Neural crest cell (in vitro differentiated cells): ENCODE measurements around the gene RFTN1. TPM values are rescaled to one million over a fixed set of nuclear protein-coding genes. Genes with fewer than 3 reads are reported as not detected.

Experiments
- DNase-seq: peaks from one replicate; pipeline ENCODE4 v3.0.0; 2021; ENCODE audit warnings: low read depth, mixed read lengths, low spot score
- H3K27ac Mint-ChIP-seq: one replicate; pipeline ENCODE4 v1.8.0; 2021; ENCODE audit warnings: mild to moderate bottlenecking, mixed read lengths; ENCODE audit not compliant: unreplicated experiment
- H3K27me3 Mint-ChIP-seq: 2 replicates; pipeline ENCODE4 v1.8.0; 2021; ENCODE audit warnings: low read depth, mild to moderate bottlenecking, mixed read lengths
- H3K36me3 Mint-ChIP-seq: 2 replicates; pipeline ENCODE4 v1.8.0; 2021; ENCODE audit warnings: low read depth, mild to moderate bottlenecking, mixed read lengths
- H3K4me1 Mint-ChIP-seq: 2 replicates; pipeline ENCODE4 v1.8.0; 2021; ENCODE audit warnings: mixed read lengths
- H3K4me3 Mint-ChIP-seq: one replicate; pipeline ENCODE4 v1.8.0; 2021; ENCODE audit warnings: mild to moderate bottlenecking, mixed read lengths
- H3K9me3 Mint-ChIP-seq: 2 replicates; pipeline ENCODE4 v1.8.0; 2021; ENCODE audit warnings: mixed read lengths
- total RNA-seq: library from RNA; stranded (reverse); gene quantifications from 2 replicates; pipeline ENCODE4 v1.2.1, GENCODE V29; 2021
- TF ChIP-seq, protein P1 (sequence below): fragments of 200-600 bp; sonication (generic); conservative IDR thresholded peaks from 2 replicates; pipeline ENCODE4 v1.5.0; 2021; ENCODE audit warnings: antibody characterized with exemption, mild to moderate bottlenecking

Gene RFTN1
- total RNA-seq, 1 donor from 2014 or later = 2.0 TPM

DNA sequence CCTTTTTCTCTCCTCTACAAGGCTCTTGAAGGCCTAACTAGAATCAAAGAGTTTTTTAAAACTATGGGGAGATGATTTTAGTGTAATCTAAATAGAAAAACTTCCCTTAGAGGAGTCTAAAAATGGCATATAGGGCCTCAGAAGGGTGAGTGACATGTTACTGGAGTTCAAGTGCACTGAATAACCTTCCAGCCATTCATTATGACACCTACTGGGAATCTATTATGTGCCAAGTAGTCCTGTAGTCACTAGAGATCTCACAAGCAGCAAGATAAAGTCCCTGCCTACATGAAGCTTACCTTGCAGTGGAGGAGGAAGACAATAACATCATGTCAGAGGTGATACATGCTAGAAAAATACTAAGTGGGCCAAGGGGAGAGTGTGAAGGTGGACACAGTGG is 152.4 kb downstream of the RFTN1 start:
- peaks cover 12% of the 10 kb centered on the region for H3K4me1 Mint-ChIP-seq
- TF ChIP-seq, protein P1, sequence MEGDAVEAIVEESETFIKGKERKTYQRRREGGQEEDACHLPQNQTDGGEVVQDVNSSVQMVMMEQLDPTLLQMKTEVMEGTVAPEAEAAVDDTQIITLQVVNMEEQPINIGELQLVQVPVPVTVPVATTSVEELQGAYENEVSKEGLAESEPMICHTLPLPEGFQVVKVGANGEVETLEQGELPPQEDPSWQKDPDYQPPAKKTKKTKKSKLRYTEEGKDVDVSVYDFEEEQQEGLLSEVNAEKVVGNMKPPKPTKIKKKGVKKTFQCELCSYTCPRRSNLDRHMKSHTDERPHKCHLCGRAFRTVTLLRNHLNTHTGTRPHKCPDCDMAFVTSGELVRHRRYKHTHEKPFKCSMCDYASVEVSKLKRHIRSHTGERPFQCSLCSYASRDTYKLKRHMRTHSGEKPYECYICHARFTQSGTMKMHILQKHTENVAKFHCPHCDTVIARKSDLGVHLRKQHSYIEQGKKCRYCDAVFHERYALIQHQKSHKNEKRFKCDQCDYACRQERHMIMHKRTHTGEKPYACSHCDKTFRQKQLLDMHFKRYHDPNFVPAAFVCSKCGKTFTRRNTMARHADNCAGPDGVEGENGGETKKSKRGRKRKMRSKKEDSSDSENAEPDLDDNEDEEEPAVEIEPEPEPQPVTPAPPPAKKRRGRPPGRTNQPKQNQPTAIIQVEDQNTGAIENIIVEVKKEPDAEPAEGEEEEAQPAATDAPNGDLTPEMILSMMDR = no peak
- no peak for DNase-seq
- no peaks in the 10 kb centered on the region for H3K27me3 Mint-ChIP-seq
- no peaks in the 10 kb centered on the region for H3K36me3 Mint-ChIP-seq
- H3K9me3 Mint-ChIP-seq = no peaks in the 10 kb centered on the region
- no peak overlapping the region for H3K27ac Mint-ChIP-seq
- H3K4me3 Mint-ChIP-seq = no peak overlapping the region

GRCh38 chr3:16359331-16359730 is 154.2 kb downstream of the RFTN1 start:
- no peak overlapping the region for H3K4me3 Mint-ChIP-seq
- DNase-seq = no peak
- H3K4me1 Mint-ChIP-seq = peaks cover 12% of the 10 kb centered on the region
- peak overlapping the region; percentile 16 for H3K27ac Mint-ChIP-seq
- no peaks in the 10 kb centered on the region for H3K9me3 Mint-ChIP-seq
- H3K36me3 Mint-ChIP-seq = peaks cover 6% of the 10 kb centered on the region
- no peaks in the 10 kb centered on the region for H3K27me3 Mint-ChIP-seq
- TF ChIP-seq, protein P1 = no peak

GRCh38 chr3:16358336-16358735 is 155.2 kb downstream of the RFTN1 start:
- Mint-ChIP-seq H3K27ac (no peak overlapping the region), H3K9me3 (no peaks in the 10 kb centered on the region), H3K27me3 (no peaks in the 10 kb centered on the region), H3K36me3 (peaks cover 6% of the 10 kb centered on the region), H3K4me1 (peaks cover 12% of the 10 kb centered on the region), H3K4me3 (no peak overlapping the region)
- TF ChIP-seq, protein P1 = no peak
- no peak for DNase-seq

GRCh38 chr3:16357186-16358121 is 156.0 kb downstream of the RFTN1 start:
- no peaks in the 10 kb centered on the region for H3K27me3 Mint-ChIP-seq
- H3K4me1 Mint-ChIP-seq = peaks cover 12% of the 10 kb centered on the region
- DNase-seq = no peak
- peak overlapping the region; percentile 36 for H3K4me3 Mint-ChIP-seq
- TF ChIP-seq, protein P1 = no peak
- no peaks in the 10 kb centered on the region for H3K9me3 Mint-ChIP-seq
- no peak overlapping the region for H3K27ac Mint-ChIP-seq
- H3K36me3 Mint-ChIP-seq = peaks cover 6% of the 10 kb centered on the region

GRCh38 chr3:16355828-16356227 is 157.7 kb downstream of the RFTN1 start:
- TF ChIP-seq, protein P1 = no peak
- no peak for DNase-seq
- Mint-ChIP-seq H3K27me3 (no peaks in the 10 kb centered on the region), H3K9me3 (no peaks in the 10 kb centered on the region), H3K36me3 (peaks cover 6% of the 10 kb centered on the region), H3K27ac (no peak overlapping the region), H3K4me1 (peaks cover 12% of the 10 kb centered on the region), H3K4me3 (no peak overlapping the region)
